Stimulated activated CD8-positive, alpha-beta memory T cell treated with anti-CD3 and anti-CD28 coated beads, Interleukin-15, amount 100 ng/mL, for 48 hours (primary cell): ENCODE measurements around the gene SLCO3A1.

Experiments used
- DNase-seq, 2 donors: peaks; one replicate each; pipeline ENCODE4 v3.0.0-alpha.2; 2020; ENCODE audit warnings: low read depth in 2 of 2

Gene SLCO3A1

DNA sequence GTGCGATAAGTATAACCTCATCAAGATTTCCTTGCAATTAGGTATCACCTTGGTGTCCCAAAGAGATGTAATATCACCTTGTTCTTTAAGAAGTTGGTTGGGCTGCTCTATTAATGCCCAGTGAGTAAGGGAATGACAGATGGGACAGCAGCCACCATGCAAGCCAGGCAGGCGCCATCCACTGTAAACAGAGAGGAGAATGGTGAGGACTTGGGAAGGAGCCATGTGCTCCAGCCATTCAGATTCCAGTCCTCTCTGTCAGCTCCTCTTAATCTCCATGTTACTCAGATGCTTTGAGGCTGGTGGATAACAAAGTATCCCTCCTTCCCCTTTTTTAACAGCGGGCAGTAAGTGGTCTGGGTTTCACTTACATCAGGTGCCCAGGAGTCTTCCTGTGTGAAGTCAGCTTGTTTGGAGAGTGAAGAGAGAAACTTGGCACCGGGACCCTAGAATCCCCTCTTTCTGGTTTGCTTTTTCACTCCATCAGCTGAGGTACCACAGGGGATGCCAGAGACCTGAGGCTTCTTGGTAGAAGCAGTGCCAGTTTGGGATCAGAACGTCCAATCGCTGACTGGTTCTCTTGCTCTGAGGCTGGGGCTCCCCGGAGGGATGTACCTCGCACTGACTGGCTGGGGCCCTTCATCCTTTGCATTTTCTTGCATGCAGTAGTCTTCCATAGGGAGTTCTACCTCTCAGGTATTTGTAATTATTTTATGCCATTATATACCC is 29.5 kb downstream of the SLCO3A1 start:
- no peak for DNase-seq

DNA sequence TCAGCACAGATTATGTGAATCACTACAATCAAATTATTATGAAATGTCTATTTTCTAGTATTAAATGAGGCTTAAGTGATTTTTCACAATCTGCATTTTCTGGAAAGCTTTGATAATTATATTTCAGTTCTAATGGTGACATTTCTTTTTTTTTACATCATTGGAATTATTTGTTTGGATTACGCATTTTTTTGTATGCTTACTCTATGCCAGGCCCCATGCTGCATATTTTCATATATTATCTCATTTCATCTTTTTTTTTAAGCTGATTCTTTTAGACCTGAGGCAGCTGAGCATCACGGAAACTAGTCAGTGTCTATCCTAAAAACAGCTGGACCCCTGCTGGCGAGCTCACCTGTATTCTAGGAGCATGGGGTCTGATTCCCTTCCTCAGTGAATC is 31.1 kb downstream of the SLCO3A1 start:
- DNase-seq, result no peak

- no peak for DNase-seq
These were observed 31.5 kb downstream of the SLCO3A1 start for GRCh38 chr15:91885054-91885453.

DNA sequence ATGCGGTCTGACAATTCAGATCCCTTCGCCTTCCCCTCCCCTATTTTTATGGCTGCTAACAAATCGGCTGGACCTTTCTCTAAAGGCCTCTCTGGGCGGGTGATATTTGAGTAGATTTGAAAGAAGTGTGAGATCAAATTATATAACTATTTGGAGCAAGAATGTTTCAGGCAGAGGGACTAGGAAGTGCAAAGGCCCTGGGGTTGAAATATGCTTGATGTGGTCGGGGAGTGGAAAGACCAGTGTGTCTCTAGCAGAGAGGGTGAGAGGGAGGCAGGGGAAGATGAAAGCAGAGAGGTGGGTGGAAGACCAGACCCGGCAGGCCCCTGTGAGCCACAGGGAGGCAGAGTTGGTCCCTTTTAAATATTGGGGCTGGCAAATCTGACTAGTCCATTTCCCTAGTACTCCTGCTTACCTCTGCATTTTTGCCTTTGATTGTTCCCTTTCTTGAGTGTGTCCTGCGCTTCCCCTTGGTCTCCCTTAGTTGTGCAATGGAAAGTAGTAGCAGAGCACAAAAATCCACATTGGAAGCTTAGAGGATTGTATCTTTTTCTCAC is 32.3 kb downstream of the SLCO3A1 start:
- no peak for DNase-seq

DNA sequence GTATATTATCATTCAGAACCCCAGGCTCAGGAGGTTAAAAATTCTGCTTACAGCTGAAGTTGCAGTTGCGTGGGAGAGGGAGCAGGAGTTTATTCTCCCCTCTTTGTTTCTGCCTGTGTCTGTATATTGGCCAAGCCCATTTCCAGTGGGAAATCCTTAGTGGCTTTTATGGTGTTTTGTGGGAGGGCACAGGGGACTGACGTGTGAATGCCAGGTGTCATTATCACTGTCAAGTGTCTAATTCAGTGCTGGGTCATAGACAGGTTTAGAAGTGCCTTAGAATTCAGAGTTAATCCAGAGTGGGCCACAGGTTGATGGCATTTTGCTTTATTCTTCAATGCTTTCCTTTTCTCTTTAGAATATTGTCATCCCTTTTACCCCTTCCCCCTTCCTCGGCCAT is 33.4 kb downstream of the SLCO3A1 start:
- DNase-seq, result no peak

- DNase-seq, result no peak
These were observed 33.8 kb downstream of the SLCO3A1 start for GRCh38 chr15:91887321-91887720.

DNA sequence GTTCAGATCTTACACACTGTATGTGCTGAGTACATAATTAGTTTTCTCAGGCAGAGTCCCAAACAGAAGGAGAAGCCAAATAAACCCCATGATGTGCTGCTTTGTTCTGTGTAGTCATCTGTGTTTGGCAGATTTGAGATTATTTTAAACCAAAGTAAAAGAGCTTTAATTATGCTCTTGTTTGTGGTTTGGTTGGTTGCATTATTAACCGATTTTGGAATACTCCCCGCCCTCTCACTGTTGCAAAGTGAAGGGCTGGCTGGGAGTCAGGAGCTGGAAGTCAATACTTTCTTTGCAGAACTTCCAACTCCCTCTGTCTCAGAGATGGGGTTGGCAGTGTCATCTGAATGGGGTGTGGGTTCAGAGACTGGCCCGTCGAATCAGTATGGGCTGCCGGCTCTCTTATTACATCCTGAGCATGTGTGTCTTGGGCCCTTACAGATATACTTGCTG is 34.4 kb downstream of the SLCO3A1 start:
- no peak for DNase-seq

GRCh38 chr15:91889111-91889815 is 35.8 kb downstream of the SLCO3A1 start:
- DNase-seq, result no peak

DNA sequence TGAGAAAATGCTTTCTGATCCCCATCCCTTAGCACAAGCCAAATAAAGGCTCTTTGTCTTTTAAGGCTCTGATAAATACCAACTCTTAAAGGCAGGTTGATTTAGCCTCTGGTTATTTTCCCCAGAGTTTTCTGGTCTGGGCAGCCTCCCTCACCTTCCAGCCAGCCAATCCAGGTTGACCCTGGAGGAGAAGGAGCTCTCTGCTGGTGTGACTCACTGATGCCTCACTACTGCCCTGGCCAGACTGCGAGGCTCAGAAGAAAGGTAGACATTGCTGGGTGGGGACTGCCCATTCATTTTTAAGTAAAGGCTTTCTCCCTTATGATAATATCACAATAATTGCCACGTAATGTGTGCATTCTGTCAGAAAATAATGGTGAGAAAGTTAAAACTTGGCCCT is 37.1 kb downstream of the SLCO3A1 start:
- no peak for DNase-seq

GRCh38 chr15:91891101-91891500 is 37.6 kb downstream of the SLCO3A1 start:
- DNase-seq, result no peak

GRCh38 chr15:91891788-91892345 is 38.4 kb downstream of the SLCO3A1 start:
- DNase-seq, result no peak

- DNase-seq, result no peak
These were observed 38.9 kb downstream of the SLCO3A1 start for GRCh38 chr15:91892436-91892835.

- DNase-seq, result no peak
These were observed 41.1 kb downstream of the SLCO3A1 start for GRCh38 chr15:91894606-91895005.

- no peak for DNase-seq
These were observed 41.5 kb downstream of the SLCO3A1 start for GRCh38 chr15:91895051-91895450.

- no peak for DNase-seq
These were observed 43.0 kb downstream of the SLCO3A1 start for GRCh38 chr15:91896341-91897055.

DNA sequence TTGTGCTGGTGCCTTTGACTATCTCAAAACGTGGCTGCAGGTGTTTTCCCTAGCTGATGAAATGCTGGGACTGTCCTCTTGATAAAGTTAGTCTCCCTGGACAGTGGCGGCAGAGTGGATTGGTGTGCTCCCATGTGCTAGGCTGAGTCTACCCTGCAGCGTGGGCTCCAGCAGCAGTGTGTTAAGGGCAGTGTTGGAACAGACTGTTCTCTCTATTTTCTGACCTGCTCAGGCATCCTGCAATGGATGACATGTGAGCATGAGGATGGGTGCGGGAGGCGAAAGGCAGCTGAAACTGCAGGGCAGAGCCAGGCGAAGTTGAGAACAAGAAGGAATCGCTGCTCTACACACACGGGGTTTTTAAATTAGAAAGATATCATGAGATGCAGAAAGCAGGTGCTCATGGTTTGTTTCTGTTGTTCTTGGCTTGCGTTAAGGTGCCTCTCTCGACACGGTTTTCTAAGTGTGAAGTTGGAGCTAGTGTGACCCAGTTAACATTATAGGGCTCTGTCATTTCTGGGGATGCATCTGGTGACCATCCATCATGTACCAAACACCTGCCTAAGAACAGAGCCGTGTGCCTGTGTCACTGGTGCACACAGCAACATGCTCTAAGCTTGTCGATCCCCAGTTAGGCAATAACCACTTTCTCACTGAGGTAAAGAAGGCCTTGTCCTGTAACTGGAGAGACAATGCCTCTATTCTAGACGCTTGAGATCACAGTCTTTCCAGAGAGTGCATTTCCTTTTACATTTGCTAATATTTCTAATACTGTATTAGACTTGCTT is 44.3 kb downstream of the SLCO3A1 start:
- no peak for DNase-seq

- no peak for DNase-seq
These were observed 45.3 kb downstream of the SLCO3A1 start for GRCh38 chr15:91898843-91899242.

DNA sequence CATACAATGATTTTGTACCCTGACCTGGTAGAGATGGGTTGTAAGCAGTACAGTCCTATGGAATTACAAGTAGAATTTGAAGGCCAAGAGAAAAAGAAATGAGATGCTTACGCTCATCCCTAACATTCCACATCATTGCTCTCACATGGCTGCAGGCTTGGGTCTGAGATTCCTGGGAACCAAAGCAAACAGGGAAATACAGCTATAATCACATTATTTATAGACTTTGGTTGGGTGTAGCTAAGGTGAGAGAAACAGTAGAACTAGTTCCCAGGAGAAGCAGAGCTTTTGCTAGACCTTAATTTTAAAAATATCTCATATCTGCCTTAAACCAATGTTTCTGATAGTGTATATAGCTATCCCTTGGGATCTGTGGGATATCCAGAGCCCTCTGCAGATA is 51.4 kb downstream of the SLCO3A1 start:
- no peak for DNase-seq

DNA sequence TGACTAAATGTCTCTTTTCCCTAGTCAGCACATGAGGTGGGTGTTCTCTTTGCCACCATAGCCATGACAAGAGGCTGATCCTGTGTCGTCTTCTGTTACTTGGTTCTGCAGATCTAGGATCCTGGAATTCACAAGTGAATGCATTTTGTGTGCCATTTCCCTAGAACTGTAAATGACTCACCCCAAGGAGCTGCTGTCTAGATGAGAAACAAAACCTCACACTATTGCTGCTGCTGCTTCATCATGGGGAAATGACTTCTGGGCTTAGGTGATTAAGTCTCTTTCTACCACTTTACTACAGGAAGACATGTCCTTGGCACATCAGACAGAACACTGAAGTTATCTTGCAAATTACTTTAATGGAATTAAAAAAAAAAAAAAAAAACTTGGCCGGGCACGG is 54.9 kb downstream of the SLCO3A1 start:
- no peak for DNase-seq

DNA sequence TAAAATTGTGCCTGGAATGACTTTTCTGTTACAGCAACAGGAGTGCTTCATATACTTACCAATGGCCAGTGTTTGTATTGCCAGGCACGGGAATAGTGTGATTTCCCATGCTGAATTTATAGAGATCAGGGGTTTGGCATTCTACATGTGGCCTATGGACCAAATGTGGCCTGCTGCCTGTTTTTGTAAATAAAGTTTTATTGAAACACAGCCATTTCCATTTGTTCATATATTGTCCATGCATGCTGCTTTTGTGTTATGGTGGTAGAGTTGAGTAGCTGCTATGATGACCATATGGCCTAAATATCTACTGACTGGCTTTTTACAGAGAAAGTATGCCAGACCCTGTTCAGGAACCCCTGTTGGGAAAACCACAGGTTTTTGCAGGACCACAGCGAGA is 55.6 kb downstream of the SLCO3A1 start:
- no peak for DNase-seq

DNA sequence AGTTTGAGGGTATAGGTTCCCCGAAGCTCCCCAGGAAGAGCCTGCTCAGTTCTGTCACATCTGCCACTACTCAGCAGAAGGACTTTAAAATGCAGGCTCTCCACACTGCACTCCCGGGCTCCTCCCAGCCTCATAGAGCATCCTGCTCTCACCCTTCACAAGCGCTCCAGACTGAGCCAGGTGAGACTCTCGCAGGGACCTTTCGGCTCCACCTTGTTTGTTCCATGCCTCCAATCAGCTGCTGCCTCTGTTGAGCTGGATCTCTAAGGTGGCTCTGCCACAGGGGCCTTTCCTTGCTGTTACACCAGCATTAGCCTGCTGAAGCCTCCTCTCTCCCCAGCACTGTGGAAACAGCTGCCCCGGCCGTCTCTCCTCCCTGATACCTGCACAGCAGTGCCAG is 56.1 kb downstream of the SLCO3A1 start:
- DNase-seq, result no peak
